ENCODE measurements around the gene DPPA3.
"Not testable (repeated sequence)": the region's sequence is repeated elsewhere in the genome, so short reads cannot be mapped to it uniquely, and the experiment has no call there.

Gene DPPA3

GRCh38 chr12:7711133-7711532, at the start of gene DPPA3:
Gene DPPA3, plus strand, starts transcription at chr12:7711433. Its CDS starts 138 bp downstream, at chr12:7711571.
- DNase-seq (ENCODE audit: low read depth in 1 of 2, low spot score in 1 of 2), result no peak

- DNase-seq (ENCODE audit: low read depth in 1 of 2, low spot score in 1 of 2), result no peak
These were observed 49.5 kb upstream of the DPPA3 start for GRCh38 chr12:7661741-7662140.

- DNase-seq (ENCODE audit: low read depth in 1 of 2, low spot score in 1 of 2), result no peak
These were observed 44.6 kb upstream of the DPPA3 start for GRCh38 chr12:7666595-7666994.

GRCh38 chr12:7667125-7667524, 44.1 kb upstream of the DPPA3 start:
- no peak for DNase-seq (ENCODE audit: low read depth in 1 of 2, low spot score in 1 of 2)

- DNase-seq (ENCODE audit: low read depth in 1 of 2, low spot score in 1 of 2), result no peak
These were observed 43.1 kb upstream of the DPPA3 start for GRCh38 chr12:7668171-7668570.

GRCh38 chr12:7675455-7675854, 35.8 kb upstream of the DPPA3 start:
- DNase-seq (ENCODE audit: low read depth in 1 of 2, low spot score in 1 of 2), result not testable (repeated sequence)

GRCh38 chr12:7677432-7677888, 33.8 kb upstream of the DPPA3 start:
- DNase-seq (ENCODE audit: low read depth in 1 of 2, low spot score in 1 of 2), result not testable (repeated sequence)

GRCh38 chr12:7678744-7679143, 32.5 kb upstream of the DPPA3 start:
- no peak for DNase-seq (ENCODE audit: low read depth in 1 of 2, low spot score in 1 of 2)

- DNase-seq (ENCODE audit: low read depth in 1 of 2, low spot score in 1 of 2), result no peak
These were observed 31.8 kb upstream of the DPPA3 start for GRCh38 chr12:7679251-7680045.

GRCh38 chr12:7681535-7681934, 29.7 kb upstream of the DPPA3 start:
- DNase-seq (ENCODE audit: low read depth in 1 of 2, low spot score in 1 of 2), result no peak

- DNase-seq (ENCODE audit: low read depth in 1 of 2, low spot score in 1 of 2), result no peak
These were observed 17.4 kb upstream of the DPPA3 start for GRCh38 chr12:7693793-7694192.

GRCh38 chr12:7694556-7695236, 16.5 kb upstream of the DPPA3 start:
- DNase-seq (ENCODE audit: low read depth in 1 of 2, low spot score in 1 of 2), result no peak

- DNase-seq (ENCODE audit: low read depth in 1 of 2, low spot score in 1 of 2), result no peak
These were observed 16.0 kb upstream of the DPPA3 start for GRCh38 chr12:7695237-7695560.

GRCh38 chr12:7695566-7696197, 15.6 kb upstream of the DPPA3 start, which contains the start of gene GDF3:
Gene GDF3, minus strand, starts transcription at chr12:7695775. Its CDS starts 47 bp downstream, at chr12:7695728.
- DNase-seq (ENCODE audit: low read depth in 1 of 2, low spot score in 1 of 2), result no peak

- no peak for DNase-seq (ENCODE audit: low read depth in 1 of 2, low spot score in 1 of 2)
These were observed 5.4 kb upstream of the DPPA3 start for GRCh38 chr12:7705846-7706245.

GRCh38 chr12:7709969-7710675, 1.1 kb upstream of the DPPA3 start:
- DNase-seq (ENCODE audit: low read depth in 1 of 2, low spot score in 1 of 2), result no peak

GRCh38 chr12:7712841-7713442, 1.7 kb downstream of the DPPA3 start:
- DNase-seq (ENCODE audit: low read depth in 1 of 2, low spot score in 1 of 2), result no peak

GRCh38 chr12:7716381-7716780, 5.1 kb downstream of the DPPA3 start:
- no peak for DNase-seq (ENCODE audit: low read depth in 1 of 2, low spot score in 1 of 2)

GRCh38 chr12:7719946-7720730, 8.9 kb downstream of the DPPA3 start:
- DNase-seq (ENCODE audit: low read depth in 1 of 2, low spot score in 1 of 2), result no peak

- no peak for DNase-seq (ENCODE audit: low read depth in 1 of 2, low spot score in 1 of 2)
These were observed 12.7 kb downstream of the DPPA3 start for GRCh38 chr12:7723926-7724325.

All from activated T-helper 1 cell treated with anti-CD3 and anti-CD28 coated beads, Interleukin-2, amount 50 U/mL, for 16 hours (primary cell).